HepG2 (cell line): ENCODE results near the gene TTC31. TPM values are rescaled to one million over a fixed set of nuclear protein-coding genes. Genes with fewer than 3 reads are reported as not detected.

Experiments
- AGO2 ChIP-seq: fragments of 200-400 bp; formaldehyde crosslinking; optimal IDR thresholded peaks from 2 replicates; pipeline ENCODE3; 2017; ENCODE audit warnings: mild to moderate bottlenecking, low read depth, low read length, moderate library complexity
- AHR ChIP-seq: IDR thresholded peaks from 2 replicates; pipeline ENCODE4 v1.6.1; 2018; ENCODE audit warnings: missing genetic modification reagents, missing compliant biosample characterization
- CENPT ChIP-seq: sonication (generic); formaldehyde crosslinking; IDR thresholded peaks from 2 replicates; pipeline ENCODE4 v1.8.0; 2022; ENCODE audit warnings: low read depth, mild to moderate bottlenecking, moderate library complexity, missing genetic modification reagents
- E2F2 ChIP-seq: sonication (generic); formaldehyde crosslinking; IDR thresholded peaks from 2 replicates; pipeline ENCODE4 v1.4.0; 2020; ENCODE audit warnings: missing genetic modification reagents, borderline replicate concordance
- EZH2 ChIP-seq: conservative IDR thresholded peaks from 2 replicates; pipeline ENCODE4 v1.6.1; 2012; ENCODE audit warnings: mild to moderate bottlenecking, low read depth, low read length, moderate library complexity
- KDM4B ChIP-seq: sonication (generic); formaldehyde crosslinking; IDR thresholded peaks from 2 replicates; pipeline ENCODE4 v1.4.0; 2020; ENCODE audit warnings: missing genetic modification reagents
- LCORL ChIP-seq, 2 experiments: fragments of 450-650 bp in 1 of 2; sonication (generic) in 1 of 2; formaldehyde crosslinking in 1 of 2; IDR thresholded peaks; 2 replicates each; pipeline versions ENCODE4 v1.5.0 to v1.6.1; 2017 to 2020; ENCODE audit warnings: antibody characterized with exemption in 1 of 2, missing genetic modification reagents in 1 of 2
- REPIN1 ChIP-seq: sonication (generic); formaldehyde crosslinking; IDR thresholded peaks from 2 replicates; pipeline ENCODE4 v1.8.0; 2022; ENCODE audit warnings: missing genetic modification reagents, low read depth, mild to moderate bottlenecking, borderline replicate concordance
- SP140L ChIP-seq: sonication (generic); formaldehyde crosslinking; IDR thresholded peaks from 2 replicates; pipeline ENCODE4 v1.4.0; 2020; ENCODE audit warnings: missing genetic modification reagents, borderline replicate concordance
- U2AF2 ChIP-seq: fragments of 200-400 bp; formaldehyde crosslinking; IDR thresholded peaks from 2 replicates; pipeline ENCODE4 v1.6.1; 2017; ENCODE audit warnings: low read depth, mild to moderate bottlenecking, low read length
- WIZ ChIP-seq: sonication (generic); formaldehyde crosslinking; IDR thresholded peaks from 2 replicates; pipeline ENCODE4 v1.5.1; 2020; ENCODE audit warnings: mild to moderate bottlenecking, missing genetic modification reagents
- ZBTB7A ChIP-seq: sonication (generic); formaldehyde crosslinking; IDR thresholded peaks from 2 replicates; pipeline ENCODE4 v1.8.0; 2022; ENCODE audit warnings: mild to moderate bottlenecking, missing genetic modification reagents
- ZKSCAN1 ChIP-seq: fragments of 150-350 bp; IDR thresholded peaks from 2 replicates; pipeline ENCODE4 v1.6.1; 2014; ENCODE audit warnings: low read length
- ZNF251 ChIP-seq: sonication (generic); formaldehyde crosslinking; IDR thresholded peaks from 2 replicates; pipeline ENCODE4 v1.9.0; 2021; ENCODE audit warnings: mild to moderate bottlenecking, missing genetic modification reagents
- ZNF432 ChIP-seq: sonication (generic); formaldehyde crosslinking; IDR thresholded peaks from 2 replicates; pipeline ENCODE4 v1.5.0; 2020; ENCODE audit warnings: missing genetic modification reagents, mild to moderate bottlenecking, borderline replicate concordance
- ZNF562 ChIP-seq: sonication (generic); formaldehyde crosslinking; IDR thresholded peaks from 2 replicates; pipeline ENCODE4 v1.8.0; 2022; ENCODE audit warnings: missing genetic modification reagents, borderline replicate concordance
- ZNF577 ChIP-seq: sonication (generic); formaldehyde crosslinking; IDR thresholded peaks from 2 replicates; pipeline ENCODE4 v1.4.0; 2020; ENCODE audit warnings: mild to moderate bottlenecking, low read depth, missing genetic modification reagents, borderline replicate concordance
- ZNF678 ChIP-seq: sonication (generic); formaldehyde crosslinking; IDR thresholded peaks from 2 replicates; pipeline ENCODE4 v1.4.0; 2020; ENCODE audit warnings: mild to moderate bottlenecking, missing genetic modification reagents
- polyA plus RNA-seq, 8 experiments: library from polyadenylated mRNA; depleted of rRNA in 3 of 8; stranded (reverse) in 7 of 8; unstranded in 1 of 8; fragments of >200 nt; fragmentation: Illumina TruSeq in 4 of 8; extraction: Trizol in 4 of 8; gene quantifications; 2 replicates each; pipeline versions ENCODE4 v1.2.1 to v1.2.3, GENCODE V29; 2011 to 2016; ENCODE audit warnings: low read depth in 4 of 8, missing spikeins in 1 of 8, mixed read lengths in 1 of 8; ENCODE audit not compliant: insufficient read depth in 1 of 8
- total RNA-seq, 5 experiments: library from RNA; depleted of rRNA; stranded (reverse); fragments of >200 nt; fragmentation: Illumina TruSeq; extraction: Trizol; gene quantifications; 2 replicates each; pipeline ENCODE4 v1.2.3, GENCODE V29; 2016; ENCODE audit warnings: low read depth in 1 of 5
- TF ChIP-seq, protein P1 (sequence below): sonication (generic); formaldehyde crosslinking; IDR thresholded peaks from 2 replicates; pipeline ENCODE4 v1.4.0; 2020; ENCODE audit warnings: mild to moderate bottlenecking, missing genetic modification reagents, borderline replicate concordance
- TF ChIP-seq, protein P2 (sequence below): IDR thresholded peaks from 2 replicates; pipeline ENCODE4 v1.6.1; 2016; ENCODE audit warnings: low read depth, missing genetic modification reagents, missing compliant biosample characterization

The TTC31 gene
- total and polyA plus RNA-seq, 2 of the 13 experiments (the other 11 are each of a cell fraction or from before 2014, with no cell fraction given): 28.3 to 39.5 TPM

- peak; percentile 39; the same call in 1 of the 2 replicates for TF ChIP-seq E2F2 (CRISPR knock-in tag)
- peak; percentile 94 for TF ChIP-seq KDM4B (CRISPR knock-in tag)
- TF ChIP-seq ZBTB7A (CRISPR knock-in tag): peak; percentile 90
- TF ChIP-seq ZNF678: peak; percentile 73; the same call in 1 of the 2 replicates
- no peak; the same call in 1 of the 2 replicates for TF ChIP-seq ZNF251 (CRISPR knock-in tag)
- 0 out of 2 replicates have a peak, but pooled peaks have one; percentile 17 for TF ChIP-seq ZNF577
- TF ChIP-seq REPIN1: peak; percentile 84
- TF ChIP-seq LCORL (IDR thresholded peaks at IDR 0.05): no peak
- peak; percentile 56; the same call in 1 of the 2 replicates for TF ChIP-seq LCORL (CRISPR knock-in tag; IDR thresholded peaks at IDR 0.05)
- no peak for TF ChIP-seq U2AF2
- TF ChIP-seq SP140L (CRISPR knock-in tag): no peak
- no peak for TF ChIP-seq ZNF432 (CRISPR knock-in tag)
- TF ChIP-seq, protein P1, sequence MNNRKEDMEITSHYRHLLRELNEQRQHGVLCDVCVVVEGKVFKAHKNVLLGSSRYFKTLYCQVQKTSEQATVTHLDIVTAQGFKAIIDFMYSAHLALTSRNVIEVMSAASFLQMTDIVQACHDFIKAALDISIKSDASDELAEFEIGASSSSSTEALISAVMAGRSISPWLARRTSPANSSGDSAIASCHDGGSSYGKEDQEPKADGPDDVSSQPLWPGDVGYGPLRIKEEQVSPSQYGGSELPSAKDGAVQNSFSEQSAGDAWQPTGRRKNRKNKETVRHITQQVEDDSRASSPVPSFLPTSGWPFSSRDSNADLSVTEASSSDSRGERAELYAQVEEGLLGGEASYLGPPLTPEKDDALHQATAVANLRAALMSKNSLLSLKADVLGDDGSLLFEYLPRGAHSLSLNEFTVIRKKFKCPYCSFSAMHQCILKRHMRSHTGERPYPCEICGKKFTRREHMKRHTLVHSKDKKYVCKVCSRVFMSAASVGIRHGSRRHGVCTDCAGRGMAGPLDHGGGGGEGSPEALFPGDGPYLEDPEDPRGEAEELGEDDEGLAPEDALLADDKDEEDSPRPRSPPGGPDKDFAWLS: no peak
- no peak; the same call in 1 of the 2 replicates for TF ChIP-seq WIZ (CRISPR knock-in tag)
- 0 out of 2 replicates have a peak, but pooled peaks have one; percentile 11 for TF ChIP-seq ZKSCAN1
- TF ChIP-seq ZNF562 (CRISPR knock-in tag): no peak
- TF ChIP-seq EZH2: no peak
- TF ChIP-seq, protein P2, sequence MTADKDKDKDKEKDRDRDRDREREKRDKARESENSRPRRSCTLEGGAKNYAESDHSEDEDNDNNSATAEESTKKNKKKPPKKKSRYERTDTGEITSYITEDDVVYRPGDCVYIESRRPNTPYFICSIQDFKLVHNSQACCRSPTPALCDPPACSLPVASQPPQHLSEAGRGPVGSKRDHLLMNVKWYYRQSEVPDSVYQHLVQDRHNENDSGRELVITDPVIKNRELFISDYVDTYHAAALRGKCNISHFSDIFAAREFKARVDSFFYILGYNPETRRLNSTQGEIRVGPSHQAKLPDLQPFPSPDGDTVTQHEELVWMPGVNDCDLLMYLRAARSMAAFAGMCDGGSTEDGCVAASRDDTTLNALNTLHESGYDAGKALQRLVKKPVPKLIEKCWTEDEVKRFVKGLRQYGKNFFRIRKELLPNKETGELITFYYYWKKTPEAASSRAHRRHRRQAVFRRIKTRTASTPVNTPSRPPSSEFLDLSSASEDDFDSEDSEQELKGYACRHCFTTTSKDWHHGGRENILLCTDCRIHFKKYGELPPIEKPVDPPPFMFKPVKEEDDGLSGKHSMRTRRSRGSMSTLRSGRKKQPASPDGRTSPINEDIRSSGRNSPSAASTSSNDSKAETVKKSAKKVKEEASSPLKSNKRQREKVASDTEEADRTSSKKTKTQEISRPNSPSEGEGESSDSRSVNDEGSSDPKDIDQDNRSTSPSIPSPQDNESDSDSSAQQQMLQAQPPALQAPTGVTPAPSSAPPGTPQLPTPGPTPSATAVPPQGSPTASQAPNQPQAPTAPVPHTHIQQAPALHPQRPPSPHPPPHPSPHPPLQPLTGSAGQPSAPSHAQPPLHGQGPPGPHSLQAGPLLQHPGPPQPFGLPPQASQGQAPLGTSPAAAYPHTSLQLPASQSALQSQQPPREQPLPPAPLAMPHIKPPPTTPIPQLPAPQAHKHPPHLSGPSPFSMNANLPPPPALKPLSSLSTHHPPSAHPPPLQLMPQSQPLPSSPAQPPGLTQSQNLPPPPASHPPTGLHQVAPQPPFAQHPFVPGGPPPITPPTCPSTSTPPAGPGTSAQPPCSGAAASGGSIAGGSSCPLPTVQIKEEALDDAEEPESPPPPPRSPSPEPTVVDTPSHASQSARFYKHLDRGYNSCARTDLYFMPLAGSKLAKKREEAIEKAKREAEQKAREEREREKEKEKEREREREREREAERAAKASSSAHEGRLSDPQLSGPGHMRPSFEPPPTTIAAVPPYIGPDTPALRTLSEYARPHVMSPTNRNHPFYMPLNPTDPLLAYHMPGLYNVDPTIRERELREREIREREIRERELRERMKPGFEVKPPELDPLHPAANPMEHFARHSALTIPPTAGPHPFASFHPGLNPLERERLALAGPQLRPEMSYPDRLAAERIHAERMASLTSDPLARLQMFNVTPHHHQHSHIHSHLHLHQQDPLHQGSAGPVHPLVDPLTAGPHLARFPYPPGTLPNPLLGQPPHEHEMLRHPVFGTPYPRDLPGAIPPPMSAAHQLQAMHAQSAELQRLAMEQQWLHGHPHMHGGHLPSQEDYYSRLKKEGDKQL (CRISPR knock-in tag): peak; percentile 41; the same call in 1 of the 2 replicates
- peak; percentile 97 for TF ChIP-seq AGO2
- peak; percentile 55; the same call in 1 of the 2 replicates for TF ChIP-seq CENPT
- peak; percentile 73; the same call in 1 of the 2 replicates for TF ChIP-seq AHR (CRISPR knock-in tag)
Observed at GRCh38 chr2:74507145-74507925, 24.5 kb downstream of the TTC31 start, which contains the start of gene PCGF1 (continued).
